Lower leg skin (tissue), 3 donors: ENCODE results near the gene RAB3GAP1.

Source experiments
- CTCF ChIP-seq, 3 donors: fragments of 450-650 bp; IDR thresholded peaks; one replicate each; pipeline ENCODE4 v1.5.1; 2016; ENCODE audit warnings: antibody characterized with exemption in 3 of 3, mild to moderate bottlenecking in 3 of 3, moderate library complexity in 2 of 3
- POLR2A ChIP-seq, 2 donors: fragments of 450-650 bp; IDR thresholded peaks; one replicate each; pipeline ENCODE4 v1.6.1; 2016 to 2017; ENCODE audit warnings: antibody characterized with exemption in 2 of 2, mild to moderate bottlenecking in 1 of 2, moderate library complexity in 1 of 2

- TF ChIP-seq CTCF (IDR thresholded peaks at IDR 0.05) (no peak), POLR2A (IDR thresholded peaks at IDR 0.05) (no peak)
These were observed 4.0 kb upstream of the RAB3GAP1 start for GRCh38 chr2:135048122-135048521.
